GM23338 (cell line): ENCODE measurements around the gene TFIP11.

Experiments used
- EZH2 ChIP-seq: fragments of 200-600 bp; sonication (generic); IDR thresholded peaks from one replicate; pipeline ENCODE4 v1.8.0; 2017; ENCODE audit warnings: antibody characterized with exemption, mild to moderate bottlenecking, low read depth; ENCODE audit not compliant: unreplicated experiment
- POLR2AphosphoS5 ChIP-seq: IDR thresholded peaks from 2 replicates; pipeline ENCODE4 v1.6.1; 2016; ENCODE audit warnings: antibody characterized with exemption, low read depth
- STAT1 ChIP-seq: IDR thresholded peaks from one replicate; pipeline ENCODE4 v1.6.1; 2016; ENCODE audit warnings: antibody characterized with exemption; ENCODE audit not compliant: unreplicated experiment
- TF ChIP-seq, protein P1 (sequence below), 2 experiments: fragments of 200-600 bp in 1 of 2; sonication (generic) in 1 of 2; conservative IDR thresholded peaks; 2 replicates each; pipeline versions ENCODE4 v1.5.1 to v1.6.1; 2016 to 2017; ENCODE audit warnings: antibody characterized with exemption in 2 of 2, low read depth in 2 of 2, mild to moderate bottlenecking in 2 of 2, moderate library complexity in 1 of 2
- TF ChIP-seq, protein P2 (sequence below): fragments of 250-450 bp; sonication (Bioruptor Pico); IDR thresholded peaks from 2 replicates; pipeline ENCODE4 v1.5.0; 2020; ENCODE audit warnings: mild to moderate bottlenecking, moderate library complexity

DNA sequence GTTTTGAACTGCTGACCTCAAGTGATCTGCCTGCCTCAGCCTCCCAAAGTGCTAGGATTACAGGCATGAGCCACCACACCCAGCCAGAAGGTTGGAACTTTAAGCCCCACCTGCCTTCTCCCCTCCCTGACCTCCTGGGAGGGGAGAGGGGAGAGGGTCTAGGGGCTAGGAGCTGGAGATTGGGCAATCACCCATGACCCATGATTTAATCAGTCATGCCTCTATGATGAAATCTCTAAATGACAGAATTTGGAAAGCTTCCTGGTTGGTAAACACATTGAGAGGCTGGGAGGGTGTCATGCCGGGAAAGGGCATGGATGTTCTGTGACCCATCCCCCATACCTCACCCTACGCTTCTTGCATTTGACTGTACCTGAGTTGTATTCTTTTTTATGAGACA lies 17.1 kb upstream of the TFIP11 start:
- TF ChIP-seq EZH2 (no peak), STAT1 (no peak), POLR2AphosphoS5 (no peak)
- TF ChIP-seq, protein P1, sequence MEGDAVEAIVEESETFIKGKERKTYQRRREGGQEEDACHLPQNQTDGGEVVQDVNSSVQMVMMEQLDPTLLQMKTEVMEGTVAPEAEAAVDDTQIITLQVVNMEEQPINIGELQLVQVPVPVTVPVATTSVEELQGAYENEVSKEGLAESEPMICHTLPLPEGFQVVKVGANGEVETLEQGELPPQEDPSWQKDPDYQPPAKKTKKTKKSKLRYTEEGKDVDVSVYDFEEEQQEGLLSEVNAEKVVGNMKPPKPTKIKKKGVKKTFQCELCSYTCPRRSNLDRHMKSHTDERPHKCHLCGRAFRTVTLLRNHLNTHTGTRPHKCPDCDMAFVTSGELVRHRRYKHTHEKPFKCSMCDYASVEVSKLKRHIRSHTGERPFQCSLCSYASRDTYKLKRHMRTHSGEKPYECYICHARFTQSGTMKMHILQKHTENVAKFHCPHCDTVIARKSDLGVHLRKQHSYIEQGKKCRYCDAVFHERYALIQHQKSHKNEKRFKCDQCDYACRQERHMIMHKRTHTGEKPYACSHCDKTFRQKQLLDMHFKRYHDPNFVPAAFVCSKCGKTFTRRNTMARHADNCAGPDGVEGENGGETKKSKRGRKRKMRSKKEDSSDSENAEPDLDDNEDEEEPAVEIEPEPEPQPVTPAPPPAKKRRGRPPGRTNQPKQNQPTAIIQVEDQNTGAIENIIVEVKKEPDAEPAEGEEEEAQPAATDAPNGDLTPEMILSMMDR (conservative IDR thresholded peaks at IDR 0.05; ENCODE audit: low read depth in 2 of 2) = no peak
- TF ChIP-seq, protein P2, sequence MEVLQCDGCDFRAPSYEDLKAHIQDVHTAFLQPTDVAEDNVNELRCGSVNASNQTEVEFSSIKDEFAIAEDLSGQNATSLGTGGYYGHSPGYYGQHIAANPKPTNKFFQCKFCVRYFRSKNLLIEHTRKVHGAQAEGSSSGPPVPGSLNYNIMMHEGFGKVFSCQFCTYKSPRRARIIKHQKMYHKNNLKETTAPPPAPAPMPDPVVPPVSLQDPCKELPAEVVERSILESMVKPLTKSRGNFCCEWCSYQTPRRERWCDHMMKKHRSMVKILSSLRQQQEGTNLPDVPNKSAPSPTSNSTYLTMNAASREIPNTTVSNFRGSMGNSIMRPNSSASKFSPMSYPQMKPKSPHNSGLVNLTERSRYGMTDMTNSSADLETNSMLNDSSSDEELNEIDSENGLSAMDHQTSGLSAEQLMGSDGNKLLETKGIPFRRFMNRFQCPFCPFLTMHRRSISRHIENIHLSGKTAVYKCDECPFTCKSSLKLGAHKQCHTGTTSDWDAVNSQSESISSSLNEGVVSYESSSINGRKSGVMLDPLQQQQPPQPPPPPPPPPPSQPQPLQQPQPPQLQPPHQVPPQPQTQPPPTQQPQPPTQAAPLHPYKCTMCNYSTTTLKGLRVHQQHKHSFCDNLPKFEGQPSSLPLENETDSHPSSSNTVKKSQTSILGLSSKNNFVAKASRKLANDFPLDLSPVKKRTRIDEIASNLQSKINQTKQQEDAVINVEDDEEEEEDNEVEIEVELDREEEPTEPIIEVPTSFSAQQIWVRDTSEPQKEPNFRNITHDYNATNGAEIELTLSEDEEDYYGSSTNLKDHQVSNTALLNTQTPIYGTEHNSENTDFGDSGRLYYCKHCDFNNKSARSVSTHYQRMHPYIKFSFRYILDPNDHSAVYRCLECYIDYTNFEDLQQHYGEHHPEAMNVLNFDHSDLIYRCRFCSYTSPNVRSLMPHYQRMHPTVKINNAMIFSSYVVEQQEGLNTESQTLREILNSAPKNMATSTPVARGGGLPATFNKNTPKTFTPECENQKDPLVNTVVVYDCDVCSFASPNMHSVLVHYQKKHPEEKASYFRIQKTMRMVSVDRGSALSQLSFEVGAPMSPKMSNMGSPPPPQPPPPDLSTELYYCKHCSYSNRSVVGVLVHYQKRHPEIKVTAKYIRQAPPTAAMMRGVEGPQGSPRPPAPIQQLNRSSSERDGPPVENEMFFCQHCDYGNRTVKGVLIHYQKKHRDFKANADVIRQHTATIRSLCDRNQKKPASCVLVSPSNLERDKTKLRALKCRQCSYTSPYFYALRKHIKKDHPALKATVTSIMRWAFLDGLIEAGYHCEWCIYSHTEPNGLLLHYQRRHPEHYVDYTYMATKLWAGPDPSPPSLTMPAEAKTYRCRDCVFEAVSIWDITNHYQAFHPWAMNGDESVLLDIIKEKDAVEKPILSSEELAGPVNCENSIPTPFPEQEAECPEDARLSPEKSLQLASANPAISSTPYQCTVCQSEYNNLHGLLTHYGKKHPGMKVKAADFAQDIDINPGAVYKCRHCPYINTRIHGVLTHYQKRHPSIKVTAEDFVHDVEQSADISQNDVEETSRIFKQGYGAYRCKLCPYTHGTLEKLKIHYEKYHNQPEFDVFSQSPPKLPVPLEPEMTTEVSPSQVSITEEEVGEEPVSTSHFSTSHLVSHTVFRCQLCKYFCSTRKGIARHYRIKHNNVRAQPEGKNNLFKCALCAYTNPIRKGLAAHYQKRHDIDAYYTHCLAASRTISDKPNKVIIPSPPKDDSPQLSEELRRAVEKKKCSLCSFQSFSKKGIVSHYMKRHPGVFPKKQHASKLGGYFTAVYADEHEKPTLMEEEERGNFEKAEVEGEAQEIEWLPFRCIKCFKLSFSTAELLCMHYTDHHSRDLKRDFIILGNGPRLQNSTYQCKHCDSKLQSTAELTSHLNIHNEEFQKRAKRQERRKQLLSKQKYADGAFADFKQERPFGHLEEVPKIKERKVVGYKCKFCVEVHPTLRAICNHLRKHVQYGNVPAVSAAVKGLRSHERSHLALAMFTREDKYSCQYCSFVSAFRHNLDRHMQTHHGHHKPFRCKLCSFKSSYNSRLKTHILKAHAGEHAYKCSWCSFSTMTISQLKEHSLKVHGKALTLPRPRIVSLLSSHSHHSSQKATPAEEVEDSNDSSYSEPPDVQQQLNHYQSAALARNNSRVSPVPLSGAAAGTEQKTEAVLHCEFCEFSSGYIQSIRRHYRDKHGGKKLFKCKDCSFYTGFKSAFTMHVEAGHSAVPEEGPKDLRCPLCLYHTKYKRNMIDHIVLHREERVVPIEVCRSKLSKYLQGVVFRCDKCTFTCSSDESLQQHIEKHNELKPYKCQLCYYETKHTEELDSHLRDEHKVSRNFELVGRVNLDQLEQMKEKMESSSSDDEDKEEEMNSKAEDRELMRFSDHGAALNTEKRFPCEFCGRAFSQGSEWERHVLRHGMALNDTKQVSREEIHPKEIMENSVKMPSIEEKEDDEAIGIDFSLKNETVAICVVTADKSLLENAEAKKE (CRISPR knock-in tag) = no peak
